GM18858 (cell line): Measurements from ENCODE around the gene COA5.

ENCODE experiments used
- ATAC-seq: cut with Tn5 transposase; IDR thresholded peaks from one replicate; pipeline ENCODE4 v1.9.1; 2021; ENCODE audit not compliant: unreplicated experiment

The COA5 gene, protein sequence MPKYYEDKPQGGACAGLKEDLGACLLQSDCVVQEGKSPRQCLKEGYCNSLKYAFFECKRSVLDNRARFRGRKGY

GRCh38 chr2:98608116-98608961 is at the start of gene COA5, which contains the start of gene UNC50:
TSS of gene COA5 (minus strand) at chr2:98608512. CDS start at chr2:98608405, 107 bp downstream.
TSS of gene UNC50 (plus strand) at chr2:98608589. CDS start at chr2:98609760, 1,171 bp downstream.
- ATAC-seq = peak; percentile 64

DNA sequence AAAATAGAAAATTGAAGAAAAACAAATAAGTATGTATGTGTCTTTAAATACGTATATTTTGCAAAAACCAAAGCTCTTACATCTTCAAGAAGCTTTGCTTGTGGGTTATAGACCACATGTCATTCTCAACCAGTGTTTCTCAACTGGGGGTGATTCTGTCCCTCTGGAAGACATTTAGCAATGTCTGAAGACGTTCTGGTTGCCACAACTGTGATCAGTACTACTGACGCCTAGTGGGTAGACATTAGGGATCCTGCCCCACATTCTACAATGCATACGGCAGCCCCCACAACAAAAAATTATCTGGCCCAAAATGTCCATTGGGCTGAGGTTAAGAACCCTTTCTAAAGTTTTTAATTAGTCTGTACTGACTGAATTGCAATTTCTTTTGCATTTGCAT is 48.5 kb upstream of the COA5 start:
- ATAC-seq = no peak

DNA sequence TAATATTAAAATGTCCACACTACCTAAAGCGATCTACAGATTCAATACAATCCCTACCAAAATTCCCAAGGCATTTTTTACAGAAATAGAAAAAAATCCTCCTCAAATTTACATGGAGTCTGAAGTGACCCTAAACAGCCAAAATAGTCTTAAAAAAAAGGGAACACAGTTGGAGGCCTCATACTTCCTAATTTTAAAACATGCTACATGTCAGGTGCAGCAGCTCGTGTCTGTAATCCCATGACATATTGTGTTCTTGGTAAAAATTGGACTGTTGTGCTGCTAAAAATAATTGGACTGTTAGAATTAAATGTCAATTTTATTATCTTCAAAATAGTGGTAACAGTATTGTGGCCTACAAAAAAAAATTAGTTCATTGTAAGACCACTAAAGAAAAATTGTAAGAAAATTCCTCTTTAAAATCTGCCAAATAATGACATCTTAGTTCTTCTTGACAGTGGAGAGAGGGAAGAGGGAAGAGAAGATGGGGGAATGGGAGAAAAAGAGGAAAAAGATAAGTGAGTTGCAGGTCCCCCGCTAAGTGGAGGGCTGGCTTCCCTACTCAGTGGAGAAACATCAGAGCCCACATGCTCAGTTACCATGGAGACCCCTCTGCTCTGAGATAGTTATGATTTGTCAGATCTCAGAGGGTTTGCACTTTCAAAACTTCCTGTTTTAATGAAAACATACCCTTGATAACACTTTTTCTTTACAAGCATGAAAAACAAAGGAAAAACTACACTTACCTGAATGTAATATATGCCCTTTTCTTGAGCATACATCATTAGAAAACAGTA is 46.6 kb upstream of the COA5 start:
- no peak for ATAC-seq

DNA sequence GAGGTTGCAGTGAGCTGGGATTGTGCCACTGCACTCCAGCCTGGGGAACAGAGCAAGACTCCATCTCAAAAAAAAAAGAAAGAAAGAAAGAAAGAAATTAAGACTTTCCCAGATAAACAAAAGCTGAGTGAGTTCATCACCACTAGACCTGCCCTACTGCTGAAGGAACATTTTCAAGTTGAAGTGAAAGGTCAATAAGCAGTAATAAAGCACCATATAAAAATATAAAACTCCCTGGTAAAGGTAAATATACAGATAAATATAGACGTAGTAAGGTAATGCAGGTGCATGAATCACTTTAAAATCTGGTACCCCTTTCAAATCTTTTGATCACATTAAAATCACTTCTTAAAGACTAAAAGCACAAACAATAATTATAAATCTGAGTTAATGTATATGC is 42.7 kb upstream of the COA5 start:
- no peak for ATAC-seq

DNA sequence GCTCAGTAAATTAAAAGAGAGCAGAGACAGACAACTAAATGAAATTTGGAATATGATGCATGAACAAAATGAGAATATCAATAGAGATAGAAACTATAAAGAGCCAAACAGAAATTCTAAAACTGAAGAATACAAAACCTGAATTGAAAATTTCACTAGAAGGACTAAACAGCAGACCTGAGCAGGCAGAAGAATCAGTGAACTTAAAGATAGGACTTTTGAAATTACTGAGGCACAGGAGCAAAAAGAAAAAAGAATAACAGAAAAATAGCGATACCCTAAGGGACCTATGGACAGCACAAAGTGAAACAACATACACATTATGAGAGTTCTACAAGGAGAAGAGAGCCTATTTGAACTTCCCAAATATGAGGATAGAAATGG is 41.7 kb upstream of the COA5 start:
- ATAC-seq = no peak

DNA sequence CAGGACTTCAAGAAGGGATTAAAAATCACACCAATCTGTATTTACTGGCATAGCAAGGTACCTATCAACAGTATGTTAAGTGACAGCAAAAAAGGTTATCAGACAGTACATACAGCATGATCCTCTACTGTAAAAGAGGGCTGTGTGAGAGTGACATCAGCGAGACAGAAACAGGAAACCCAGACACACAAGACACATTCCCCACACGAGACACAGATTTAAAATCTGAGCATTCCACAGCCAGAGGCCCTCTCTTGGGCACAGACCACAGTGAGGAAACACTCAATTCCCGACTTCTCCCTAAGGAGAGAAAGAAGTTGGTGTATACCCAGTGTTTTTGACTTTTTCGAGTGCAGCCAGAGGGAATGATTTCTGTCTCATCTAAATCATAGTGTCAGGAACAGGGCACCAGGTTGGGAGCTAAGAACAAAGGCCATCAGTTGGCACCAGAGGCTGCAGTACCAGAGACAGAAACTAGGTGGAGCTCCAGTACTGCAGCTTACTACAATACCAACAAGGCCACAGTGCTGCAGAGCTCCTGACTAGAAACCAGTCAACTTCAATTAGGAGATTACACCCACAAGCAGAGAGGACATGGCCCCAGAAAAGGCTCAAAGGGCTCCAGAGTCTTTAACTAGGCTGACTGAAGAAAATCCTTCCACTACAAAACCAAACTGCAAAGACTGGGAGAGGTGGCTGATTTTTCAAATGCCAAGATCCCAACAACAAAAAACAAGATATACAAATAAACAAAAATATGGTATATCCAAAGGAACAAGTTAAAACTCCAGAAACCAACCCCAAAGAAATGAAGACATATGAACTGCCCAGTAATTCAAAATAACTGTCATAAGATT is 41.1 kb upstream of the COA5 start:
- peak; percentile 71 for ATAC-seq

GRCh38 chr2:98648451-98648850 is 40.1 kb upstream of the COA5 start:
- ATAC-seq = no peak

- ATAC-seq = no peak
Measured at GRCh38 chr2:98647636-98648035, 39.3 kb upstream of the COA5 start.

- no peak for ATAC-seq
Measured at GRCh38 chr2:98643496-98644100, 35.3 kb upstream of the COA5 start.

- ATAC-seq = peak; percentile 66
Measured at GRCh38 chr2:98637401-98638147, 29.3 kb upstream of the COA5 start.

DNA sequence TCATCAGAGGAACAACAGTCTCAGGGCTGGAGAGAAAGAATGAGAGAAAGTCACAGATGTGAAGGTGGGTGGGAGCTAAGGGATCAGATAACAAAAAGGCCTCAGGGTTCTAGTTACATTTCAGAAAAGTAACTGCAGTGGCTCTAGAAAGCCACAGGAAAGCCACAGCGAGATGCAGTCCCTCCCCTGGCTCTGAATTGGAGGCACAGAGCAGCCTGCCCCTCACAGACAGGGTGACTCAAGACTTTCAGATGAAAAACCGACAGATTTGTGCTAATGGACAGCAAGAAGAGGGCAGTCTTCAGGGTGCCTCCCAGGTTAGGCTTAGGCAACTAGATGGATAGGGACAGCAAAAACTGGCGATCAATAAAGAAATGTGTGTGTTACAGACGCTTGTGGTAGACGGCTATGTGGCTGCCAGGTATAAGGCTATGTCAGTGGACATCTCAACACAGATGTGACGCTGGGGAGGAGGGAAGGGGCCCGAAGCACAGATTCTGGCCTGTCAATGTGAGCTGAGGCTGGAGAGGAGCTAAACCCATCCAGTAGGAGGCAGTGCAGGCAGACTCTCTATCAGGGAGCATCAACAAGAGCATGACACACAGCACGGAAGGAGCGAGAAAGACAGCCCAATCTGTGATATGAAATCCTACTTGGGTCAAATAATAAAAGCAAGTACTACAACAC is 26.2 kb upstream of the COA5 start:
- ATAC-seq = no peak

GRCh38 chr2:98632351-98632750 is 24.0 kb upstream of the COA5 start:
- ATAC-seq = no peak

GRCh38 chr2:98623657-98624056 is 15.3 kb upstream of the COA5 start:
- ATAC-seq = no peak

- ATAC-seq = no peak
Measured at GRCh38 chr2:98617149-98617548, 8.8 kb upstream of the COA5 start.

GRCh38 chr2:98615481-98615880 is 7.2 kb upstream of the COA5 start:
- no peak for ATAC-seq

GRCh38 chr2:98614024-98614739 is 5.9 kb upstream of the COA5 start:
- no peak for ATAC-seq

GRCh38 chr2:98608962-98609604 is 771 bp upstream of the COA5 start:
- no peak for ATAC-seq

GRCh38 chr2:98607741-98608115 is 584 bp downstream of the COA5 start:
- ATAC-seq = no peak
